B cell (primary cell): ENCODE data around the gene ESRRA. TPM values are rescaled to one million over a fixed set of nuclear protein-coding genes. Genes with fewer than 3 reads are reported as not detected.
A peak's percentile ranks its signal among the peaks of the same experiment; 100 is the strongest.

Source experiments
- ATAC-seq: fragments of 200-7000 bp; cut with Tn5 transposase; one replicate; pipeline ENCODE4 v1.10.0; 2021; ENCODE audit warnings: low read depth, mild to moderate bottlenecking, moderate number of reproducible peaks, moderate library complexity
- CTCF ChIA-PET: fragments of 350-600 bp; sonication (Branson Sonifier 250); formaldehyde crosslinking; loops from one replicate; lab custom pipeline; 2021; ENCODE audit warnings: antibody characterized with exemption, inconsistent platforms; lab: Charles Lee
- POLR2A ChIA-PET: fragments of 350-600 bp; sonication (Branson Sonifier 250); formaldehyde crosslinking; loops from one replicate; lab custom pipeline; 2021; ENCODE audit warnings: antibody characterized with exemption; lab: Charles Lee
- DNase-seq: peaks from one replicate; pipeline ENCODE4 v3.0.0; 2013
- H2AFZ ChIP-seq: 2 replicates; pipeline ENCODE4 v1.6.1; 2012; ENCODE audit warnings: mild to moderate bottlenecking, low read depth, low read length; ENCODE audit not compliant: insufficient read depth, poor library complexity, severe bottlenecking
- H3K27ac ChIP-seq, 2 donors: 1 replicate in 1 of 2; 2 replicates in 1 of 2; pipeline ENCODE4 v1.5.1; 2012 to 2013; ENCODE audit warnings: low read length in 2 of 2, mild to moderate bottlenecking in 2 of 2, moderate library complexity in 1 of 2
- H3K27me3 ChIP-seq, 4 experiments: fragments of 200-600 bp in 1 of 4; sonication (generic) in 1 of 4; replicated peaks in 1 of 4; 1 replicate in 2 of 4; 2 replicates in 2 of 4; pipeline versions ENCODE4 v1.6.1 to v1.7.0; 2013 to 2016; ENCODE audit warnings: low read length in 3 of 4, mild to moderate bottlenecking in 2 of 4, mixed read lengths in 1 of 4, moderate library complexity in 1 of 4; ENCODE audit not compliant: insufficient read depth in 4 of 4, control insufficient read depth in 3 of 4; ENCODE audit errors: control extremely low read depth in 1 of 4
- H3K36me3 ChIP-seq, 2 experiments: replicated peaks in 1 of 2; 1 replicate in 1 of 2; 2 replicates in 1 of 2; pipeline versions ENCODE4 v1.6.1 to v1.7.1; 2013; ENCODE audit warnings: low read length in 1 of 2; ENCODE audit not compliant: insufficient read depth in 2 of 2, control insufficient read depth in 1 of 2; ENCODE audit errors: control extremely low read depth in 1 of 2, extremely low read depth in 1 of 2
- H3K4me1 ChIP-seq, 2 donors: fragments of 200-600 bp in 1 of 2; sonication (generic) in 1 of 2; 1 replicate in 1 of 2; 2 replicates in 1 of 2; pipeline versions ENCODE4 v1.5.1 to v1.6.1; 2013 to 2017; ENCODE audit warnings: low read length in 2 of 2; ENCODE audit not compliant: control insufficient read depth in 2 of 2, insufficient read depth in 2 of 2
- H3K4me2 ChIP-seq: replicated peaks from 2 replicates; pipeline ENCODE3; 2012; ENCODE audit warnings: mild to moderate bottlenecking, low read depth, low read length; ENCODE audit not compliant: poor library complexity, severe bottlenecking
- H3K4me3 ChIP-seq, 5 experiments: fragments of 200-600 bp in 1 of 5; sonication (generic) in 1 of 5; 1 replicate in 3 of 5; 2 replicates in 2 of 5; pipeline versions ENCODE4 v1.5.1 to v1.7.0; 2011 to 2016; ENCODE audit warnings: low read length in 4 of 5, mild to moderate bottlenecking in 4 of 5, low read depth in 2 of 5, control low read depth in 1 of 5, moderate library complexity in 1 of 5; ENCODE audit not compliant: insufficient read depth in 1 of 5; ENCODE audit errors: control extremely low read depth in 1 of 5, extremely low read depth in 1 of 5
- H3K79me2 ChIP-seq: fragments of 200-600 bp; sonication (generic); one replicate; pipeline ENCODE4 v1.6.0; 2016; ENCODE audit warnings: low read length; ENCODE audit not compliant: control insufficient read depth, insufficient read depth
- H3K9ac ChIP-seq: fragments of 200-600 bp; sonication (generic); 2 replicates; pipeline ENCODE4 v1.6.1; 2017; ENCODE audit warnings: mild to moderate bottlenecking, low read length, moderate library complexity
- H3K9me3 ChIP-seq, 3 donors: one replicate each; pipeline versions ENCODE4 v1.6.1 to v1.7.1; 2013; ENCODE audit warnings: low read length in 2 of 3; ENCODE audit not compliant: control insufficient read depth in 2 of 3, insufficient read depth in 1 of 3; ENCODE audit errors: control extremely low read depth in 1 of 3
- H4K20me1 ChIP-seq: 2 replicates; pipeline ENCODE4 v1.6.0; 2012; ENCODE audit warnings: mild to moderate bottlenecking, low read length; ENCODE audit not compliant: insufficient read depth, control insufficient read depth, poor library complexity, severe bottlenecking
- H3K27ac Mint-ChIP-seq: one replicate; pipeline ENCODE4 v1.8.0; 2021; ENCODE audit warnings: mixed read lengths
- H3K27me3 Mint-ChIP-seq: one replicate; pipeline ENCODE4 v1.8.0; 2021; ENCODE audit warnings: mixed read lengths
- H3K4me1 Mint-ChIP-seq: one replicate; pipeline ENCODE4 v1.8.0; 2021; ENCODE audit warnings: mixed read lengths
- H3K4me3 Mint-ChIP-seq: one replicate; pipeline ENCODE4 v1.8.0; 2021; ENCODE audit warnings: mixed read lengths
- H3K9me3 Mint-ChIP-seq: one replicate; pipeline ENCODE4 v1.8.0; 2022; ENCODE audit warnings: mixed read lengths; ENCODE audit not compliant: insufficient read depth
- CTCF ChIP-seq: fragments of 200-600 bp; IDR thresholded peaks from one replicate; pipeline ENCODE4 v1.8.0; 2022; ENCODE audit warnings: antibody characterized with exemption, mild to moderate bottlenecking
- EZH2 ChIP-seq: IDR thresholded peaks from 2 replicates; pipeline ENCODE4 v1.6.1; 2012; ENCODE audit warnings: borderline replicate concordance, low read depth, mild to moderate bottlenecking, moderate library complexity, low read length; ENCODE audit not compliant: insufficient read depth, poor library complexity, severe bottlenecking
- WGBS: methylation state at CpG from one replicate; pipeline ENCODE4 v1.1.5; 2013; ENCODE audit warnings: missing lambda C conversion rate; ENCODE audit not compliant: insufficient coverage; 5-methylcytosine and 5-hydroxymethylcytosine counted together
- intact Hi-C: fragments of 100-400 bp; cut with micrococcal nuclease; formaldehyde crosslinking; loops from one replicate; pipeline ENCODE4 v1.10.0; 2022
- polyA plus RNA-seq: library from polyadenylated mRNA; depleted of rRNA; stranded (reverse); fragments of >200 nt; gene quantifications from 2 replicates; pipeline ENCODE4 v1.2.3, GENCODE V29; 2012
- total RNA-seq, 2 donors: library from RNA; stranded (reverse); fragments of 120-200 nt in 1 of 2; gene quantifications; 1 replicate in 1 of 2; 2 replicates in 1 of 2; pipeline versions ENCODE4 v1.2.3 to v1.2.4, GENCODE V29; 2013 to 2022

Gene ESRRA
- total and polyA plus RNA-seq, 2 donors (not counting 1 experiment from before 2014, with no cell fraction given) = 16.3 to 39.6 TPM

GRCh38 chr11:64299847-64300648, 5.3 kb upstream of the ESRRA start, which contains the start of gene CATSPERZ:
Gene CATSPERZ (plus strand): TSS chr11:64300358. CDS start chr11:64300411, 53 bp downstream.
- Histone ChIP-seq H3K9me3 (peaks cover 0 to 31% (median 0%) of the 10 kb centered on the region in 3 donors), H3K4me1 (peaks cover 40 to 43% of the 10 kb centered on the region in 2 donors), H3K4me3 (peak within 1 kb of the TSS; percentile 5 to 52 (median 30)), H2AFZ (peak within 1 kb of the TSS; percentile 33), H3K79me2 (no peaks in the 10 kb centered on the region), H3K27me3 (peaks cover 0 to 76% (median 50%) of the 10 kb centered on the region in 4 experiments), H4K20me1 (peaks cover 16% of the 10 kb centered on the region), H3K27ac (no peak within 1 kb of the TSS), H3K9ac (peak within 1 kb of the TSS; percentile 54), H3K4me2 (peak within 1 kb of the TSS; percentile 85), H3K36me3 (no peaks in the 10 kb centered on the region)
- H3K27ac Mint-ChIP-seq = peak within 1 kb of the TSS; percentile 50
- peak within 1 kb of the TSS; percentile 87 for H3K4me3 Mint-ChIP-seq
- peaks cover 29% of the 10 kb centered on the region for H3K4me1 Mint-ChIP-seq
- ATAC-seq (no peak), DNase-seq (no peak)
- H3K27me3 Mint-ChIP-seq = peaks cover 44% of the 10 kb centered on the region
- 4% methylated on average over 48 of the region's 54 CpGs for WGBS
- ChIA-PET POLR2A (interaction anchor here (0.8 kb wide), 1 partner anchor 14 kb away, joined by 5 read pairs; the partner anchor contains the start of gene GPR137), CTCF (interaction anchor here (0.7 to 5.8 kb wide), 25 partner anchors 10 to 463 kb away, joined by 3 to 243 read pairs (median 7); partner anchors contain the start of genes BAD, FERMT3, GPR137 and KCNK4)
- intact Hi-C loops = loop anchor here (10.0 kb wide), 1 partner anchor 465 kb away; the partner anchor contains the start of gene MARK2
- no peak for TF ChIP-seq CTCF
- TF ChIP-seq EZH2 = peak; percentile 38
- H3K9me3 Mint-ChIP-seq = no peaks in the 10 kb centered on the region
